ENCODE data around the gene FAM83B.
"Not testable (repeated sequence)": the region's sequence is repeated elsewhere in the genome, so short reads cannot be mapped to it uniquely, and the experiment has no call there.

DNA sequence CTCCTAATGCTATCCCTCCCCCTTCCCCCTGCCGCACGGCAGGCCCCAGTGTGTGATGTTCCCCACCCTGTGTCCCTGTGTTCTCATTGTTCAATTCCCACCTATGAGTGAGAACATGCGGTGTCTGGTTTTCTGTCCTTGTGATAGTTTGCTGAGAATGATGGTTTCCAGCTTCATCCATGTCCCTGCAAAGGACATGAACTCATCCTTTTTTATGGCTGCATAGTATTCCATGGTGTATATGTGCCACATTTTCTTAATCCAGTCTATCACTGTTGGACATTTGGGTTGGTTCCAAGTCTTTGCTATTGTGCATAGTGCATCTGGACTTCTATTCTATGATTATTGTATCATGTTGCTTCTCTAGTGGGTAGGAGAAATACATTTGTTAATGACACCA, 35.3 kb downstream of the FAM83B start:
- TF ChIP-seq EZH2phosphoT487 (IDR thresholded peaks at IDR 0.05; ENCODE audit: insufficient read depth, low read depth); EZH2 (IDR thresholded peaks at IDR 0.05; ENCODE audit: insufficient read depth, poor library complexity, severe bottlenecking): not testable (repeated sequence)
